SK-N-SH (cell line): ENCODE measurements around the gene ZSWIM5. TPM values are rescaled to one million over a fixed set of nuclear protein-coding genes. Genes with fewer than 3 reads are reported as not detected.
"Not testable (repeated sequence)": the region's sequence is repeated elsewhere in the genome, so short reads cannot be mapped to it uniquely, and the experiment has no call there.

ENCODE experiments used
- CTCF ChIA-PET: fragments of 300-600, 350-600 bp; formaldehyde crosslinking; extraction: SDS; loops from one replicate; lab custom pipeline; 2021; lab: Yijun Ruan, JAX
- POLR2A ChIA-PET: fragments of 350-600 bp; sonication (Branson Sonifier 250); formaldehyde crosslinking; extraction: SDS; loops from one replicate; lab custom pipeline; 2020; ENCODE audit warnings: antibody characterized with exemption, inconsistent platforms; lab: Yijun Ruan, JAX
- DNase-seq: peaks from one replicate; pipeline ENCODE4 v3.0.0; 2012
- H2AFZ ChIP-seq: fragments of 200-600 bp; sonication (generic); 2 replicates; pipeline ENCODE4 v1.8.1; 2016; ENCODE audit warnings: antibody characterized with exemption, mild to moderate bottlenecking, low read depth
- H3F3A ChIP-seq: fragments of 200-600 bp; sonication (generic); replicated peaks from 2 replicates; pipeline ENCODE3; 2016; ENCODE audit warnings: antibody characterized with exemption, mild to moderate bottlenecking; ENCODE audit not compliant: insufficient read depth
- H3K27ac ChIP-seq, 2 experiments: fragments of 200-500 bp in 1 of 2; fragments of 200-600 bp in 1 of 2; sonication (Bioruptor generic) in 1 of 2; sonication (generic), shearing (Covaris generic) in 1 of 2; 2 replicates each; pipeline versions ENCODE4 v1.5.1 to v1.6.1; 2014 to 2016; ENCODE audit warnings: low read depth in 2 of 2, inconsistent platforms in 1 of 2, low read length in 1 of 2, mild to moderate bottlenecking in 1 of 2, mixed read lengths in 1 of 2
- H3K27me3 ChIP-seq: fragments of 200-600 bp; sonication (generic), shearing (Covaris generic); 2 replicates; pipeline ENCODE4 v1.6.1; 2016; ENCODE audit warnings: mixed run types; ENCODE audit not compliant: insufficient read depth
- H3K36me3 ChIP-seq, 2 experiments: fragments of 200-500 bp in 1 of 2; fragments of 200-600 bp in 1 of 2; sonication (Bioruptor generic) in 1 of 2; sonication (generic) in 1 of 2; replicated peaks in 1 of 2; 2 replicates each; pipeline versions ENCODE3 to v1.5.1; 2014 to 2016; ENCODE audit warnings: low read length in 1 of 2, mild to moderate bottlenecking in 1 of 2; ENCODE audit not compliant: insufficient read depth in 2 of 2, control insufficient read depth in 1 of 2
- H3K4me1 ChIP-seq, 2 experiments: fragments of 200-500 bp in 1 of 2; fragments of 200-600 bp in 1 of 2; sonication (Bioruptor generic) in 1 of 2; sonication (generic), shearing (Covaris generic) in 1 of 2; 2 replicates each; pipeline versions ENCODE4 v1.5.1 to v1.6.1; 2014 to 2016; ENCODE audit warnings: low read depth in 1 of 2, low read length in 1 of 2, mixed run types in 1 of 2; ENCODE audit not compliant: insufficient read depth in 2 of 2, control insufficient read depth in 1 of 2
- H3K4me2 ChIP-seq: fragments of 200-600 bp; sonication (generic), shearing (Covaris generic); 2 replicates; pipeline ENCODE4 v1.6.1; 2017; ENCODE audit warnings: mixed run types
- H3K4me3 ChIP-seq, 2 experiments: fragments of 200-500 bp in 1 of 2; fragments of 200-600 bp in 1 of 2; sonication (Bioruptor generic) in 1 of 2; sonication (generic), shearing (Covaris generic) in 1 of 2; 2 replicates each; pipeline versions ENCODE4 v1.5.1 to v1.8.1; 2014 to 2016; ENCODE audit warnings: low read depth in 2 of 2, inconsistent platforms in 1 of 2, low read length in 1 of 2, mild to moderate bottlenecking in 1 of 2, mixed read lengths in 1 of 2, moderate library complexity in 1 of 2
- H3K79me2 ChIP-seq: fragments of 200-600 bp; sonication (generic); 2 replicates; pipeline ENCODE4 v1.8.1; 2017; ENCODE audit warnings: mild to moderate bottlenecking; ENCODE audit not compliant: insufficient read depth
- H3K9ac ChIP-seq: fragments of 200-600 bp; sonication (generic); 2 replicates; pipeline ENCODE4 v1.6.1; 2017; ENCODE audit warnings: mixed run types
- H3K9me2 ChIP-seq: fragments of 200-600 bp; sonication (generic); 2 replicates; pipeline ENCODE4 v1.6.1; 2017; ENCODE audit warnings: mixed run types
- H3K9me3 ChIP-seq: fragments of 200-600 bp; sonication (generic); 2 replicates; pipeline ENCODE4 v1.6.1; 2017; ENCODE audit warnings: mixed run types, mild to moderate bottlenecking, moderate library complexity
- H4K20me1 ChIP-seq: fragments of 200-600 bp; sonication (generic); 2 replicates; pipeline ENCODE4 v1.6.1; 2017; ENCODE audit warnings: mild to moderate bottlenecking, mixed run types; ENCODE audit not compliant: insufficient read depth
- CHD2 ChIP-seq: fragments of 150-350 bp; IDR thresholded peaks from 2 replicates; pipeline ENCODE4 v1.6.1; 2018; ENCODE audit warnings: low read length; ENCODE audit not compliant: partially characterized antibody
- CTCF ChIP-seq: fragments of 200-600 bp; sonication (generic); IDR thresholded peaks from 2 replicates; pipeline ENCODE4 v1.6.1; 2017; ENCODE audit warnings: antibody characterized with exemption, mild to moderate bottlenecking, moderate library complexity
- EZH2phosphoT487 ChIP-seq: fragments of 200-600 bp; sonication (generic); IDR thresholded peaks from 2 replicates; pipeline ENCODE4 v1.6.1; 2017; ENCODE audit warnings: low read depth, mixed run types, mild to moderate bottlenecking, antibody characterized with exemption, moderate library complexity, borderline replicate concordance
- GATA2 ChIP-seq: sonication (generic); formaldehyde crosslinking; IDR thresholded peaks from 2 replicates; pipeline ENCODE4 v1.5.0; 2020; ENCODE audit warnings: mild to moderate bottlenecking, missing genetic modification reagents
- JUND ChIP-seq: IDR thresholded peaks from 2 replicates; pipeline ENCODE4 v1.4.0; 2012
- MAX ChIP-seq: IDR thresholded peaks from 2 replicates; pipeline ENCODE4 v1.4.0; 2012; ENCODE audit warnings: low read depth
- MEF2A ChIP-seq: IDR thresholded peaks from 2 replicates; pipeline ENCODE4 v1.4.0; 2012; ENCODE audit warnings: low read depth, borderline replicate concordance
- POLR2AphosphoS5 ChIP-seq: IDR thresholded peaks from 2 replicates; pipeline ENCODE4 v1.6.1; 2012; ENCODE audit warnings: low read depth, low read length
- RCOR1 ChIP-seq: fragments of 150-350 bp; IDR thresholded peaks from 2 replicates; pipeline ENCODE4 v1.6.1; 2017; ENCODE audit warnings: antibody characterized with exemption, low read length
- REST ChIP-seq: IDR thresholded peaks from 2 replicates; pipeline ENCODE4 v1.6.1; 2012; ENCODE audit warnings: mild to moderate bottlenecking, low read depth, low read length, moderate library complexity
- RXRA ChIP-seq: IDR thresholded peaks from 2 replicates; pipeline ENCODE4 v1.4.0; 2012; ENCODE audit warnings: low read depth, mild to moderate bottlenecking, borderline replicate concordance
- TAF1 ChIP-seq: IDR thresholded peaks from 2 replicates; pipeline ENCODE4 v1.6.1; 2012; ENCODE audit warnings: low read depth, mild to moderate bottlenecking, low read length, moderate library complexity, borderline replicate concordance
- YY1 ChIP-seq: IDR thresholded peaks from 2 replicates; pipeline ENCODE4 v1.4.0; 2012; ENCODE audit warnings: low read depth, mild to moderate bottlenecking
- ZBTB33 ChIP-seq: IDR thresholded peaks from 2 replicates; pipeline ENCODE4 v1.4.0; 2012; ENCODE audit warnings: low read depth, borderline replicate concordance
- WGBS: methylation state at CpG from one replicate; pipeline ENCODE4 v1.1.6; 2017; ENCODE audit warnings: low lambda C conversion rate; 5-methylcytosine and 5-hydroxymethylcytosine counted together
- polyA plus RNA-seq, 3 experiments: library from polyadenylated mRNA; depleted of rRNA; stranded (reverse); fragments of >200 nt; gene quantifications; 2 replicates each; pipeline ENCODE4 v1.2.3, GENCODE V29; 2012
- TF ChIP-seq, protein P1 (sequence below): IDR thresholded peaks from 2 replicates; pipeline ENCODE4; 2012

The ZSWIM5 gene
- polyA plus RNA-seq, 1 of the 3 experiments (the other 2 are of a cell fraction), result 0.07 TPM

GRCh38 chr1:45101947-45102346 lies 104.5 kb downstream of the ZSWIM5 start:
- no peaks in the 10 kb centered on the region for H3K79me2 ChIP-seq
- no peaks in the 10 kb centered on the region for H3K27me3 ChIP-seq
- POLR2A ChIA-PET, result no interaction called here
- H3K9ac ChIP-seq, result no peak overlapping the region
- H3K4me1 ChIP-seq, result no peaks in the 10 kb centered on the region
- CTCF ChIA-PET, result interaction anchor here (1.3 kb wide), 1 partner anchor 87 kb away, joined by 3 read pairs; no protein-coding TSS in a partner anchor
- H3K27ac ChIP-seq, result no peak overlapping the region
- no peaks in the 10 kb centered on the region for H3F3A ChIP-seq
- H3K9me3 ChIP-seq, result no peaks in the 10 kb centered on the region
- no peak overlapping the region for H2AFZ ChIP-seq
- no peak overlapping the region for H3K4me3 ChIP-seq
- no peaks in the 10 kb centered on the region for H3K9me2 ChIP-seq
- no peak overlapping the region for H3K4me2 ChIP-seq
- no peaks in the 10 kb centered on the region for H3K36me3 ChIP-seq
- no peaks in the 10 kb centered on the region for H4K20me1 ChIP-seq
- TF ChIP-seq CTCF, result no peak
- TF ChIP-seq ZBTB33, result no peak
- no peak for TF ChIP-seq YY1
- TF ChIP-seq, protein P1, sequence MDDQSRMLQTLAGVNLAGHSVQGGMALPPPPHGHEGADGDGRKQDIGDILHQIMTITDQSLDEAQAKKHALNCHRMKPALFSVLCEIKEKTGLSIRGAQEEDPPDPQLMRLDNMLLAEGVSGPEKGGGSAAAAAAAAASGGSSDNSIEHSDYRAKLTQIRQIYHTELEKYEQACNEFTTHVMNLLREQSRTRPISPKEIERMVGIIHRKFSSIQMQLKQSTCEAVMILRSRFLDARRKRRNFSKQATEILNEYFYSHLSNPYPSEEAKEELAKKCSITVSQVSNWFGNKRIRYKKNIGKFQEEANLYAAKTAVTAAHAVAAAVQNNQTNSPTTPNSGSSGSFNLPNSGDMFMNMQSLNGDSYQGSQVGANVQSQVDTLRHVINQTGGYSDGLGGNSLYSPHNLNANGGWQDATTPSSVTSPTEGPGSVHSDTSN, result no peak
- TF ChIP-seq EZH2phosphoT487, result no peak
- TF ChIP-seq POLR2AphosphoS5, result no peak
- no peak for TF ChIP-seq CHD2
- TF ChIP-seq TAF1, result no peak
- TF ChIP-seq MEF2A, result no peak
- no peak for TF ChIP-seq REST
- no peak for TF ChIP-seq RCOR1
- no peak for TF ChIP-seq JUND
- no peak for TF ChIP-seq MAX
- no peak for TF ChIP-seq GATA2 (CRISPR knock-in tag)
- TF ChIP-seq RXRA, result no peak
- DNase-seq, result no peak

DNA sequence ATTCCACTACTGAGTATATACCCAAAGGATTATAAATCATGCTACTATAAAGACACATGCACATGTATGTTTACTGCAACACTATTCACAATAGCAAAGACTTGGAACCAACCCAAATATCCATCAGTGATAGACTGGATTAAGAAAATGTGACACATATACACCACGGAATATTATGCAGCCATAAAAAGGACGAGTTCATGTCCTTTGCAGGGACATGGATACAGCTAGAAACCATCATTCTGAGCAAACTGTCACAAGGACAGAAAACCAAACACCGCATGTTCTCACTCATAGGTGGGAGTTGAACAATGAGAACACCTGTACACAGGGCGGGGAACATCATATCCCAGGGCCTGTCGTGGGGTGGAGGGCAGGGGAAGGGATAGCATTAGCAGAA lies 104.9 kb downstream of the ZSWIM5 start:
- H3K79me2 ChIP-seq, H3F3A ChIP-seq, H3K4me2 ChIP-seq, H2AFZ ChIP-seq, H3K36me3 ChIP-seq, H3K4me3 ChIP-seq, H3K4me1 ChIP-seq, H3K9ac ChIP-seq, H3K9me2 ChIP-seq, H3K27ac ChIP-seq, POLR2A ChIA-PET, DNase-seq, H3K9me3 ChIP-seq, H3K27me3 ChIP-seq, H4K20me1 ChIP-seq: not testable (repeated sequence)
- CTCF ChIA-PET, result interaction anchor here (1.3 kb wide), 1 partner anchor 87 kb away, joined by 3 read pairs; no protein-coding TSS in a partner anchor
- 31% methylated on average over 5 of the region's 5 CpGs for WGBS
